Measurements from ENCODE around the gene EPC2. TPM values are rescaled to one million over a fixed set of nuclear protein-coding genes. Genes with fewer than 3 reads are reported as not detected.

EPC2 gene
- total RNA-seq, 1 donor from 2014 or later, result 39.3 TPM

- Mint-ChIP-seq H3K27me3 (ENCODE audit: insufficient read depth, low read depth) (no peaks in the 10 kb centered on the region), H3K9me3 (peaks cover 54% of the 10 kb centered on the region), H3K4me1 (no peaks in the 10 kb centered on the region), H3K36me3 (peaks cover 53% of the 10 kb centered on the region), H3K27ac (no peak overlapping the region), H3K4me3 (no peak overlapping the region)
- Histone ChIP-seq H3K9me3 (ENCODE audit: low read depth) (no peaks in the 10 kb centered on the region), H2AFZ (replicated peaks) (no peak overlapping the region), H3F3A (ENCODE audit: low read depth) (peaks cover 5% of the 10 kb centered on the region), H3K4me2 (no peak overlapping the region), H3K4me3 (no peak overlapping the region), H3K9ac (no peak overlapping the region), H3K4me1 (peaks cover 21% of the 10 kb centered on the region), H3K27ac (no peak overlapping the region), H3K27me3 (no peaks in the 10 kb centered on the region), H3K36me3 (peaks cover 6% of the 10 kb centered on the region), H4K20me1 (ENCODE audit: low read depth) (peaks cover 17% of the 10 kb centered on the region), H3K79me2 (ENCODE audit: low read depth) (peaks cover 100% of the 10 kb centered on the region)
- TF ChIP-seq, protein P1, sequence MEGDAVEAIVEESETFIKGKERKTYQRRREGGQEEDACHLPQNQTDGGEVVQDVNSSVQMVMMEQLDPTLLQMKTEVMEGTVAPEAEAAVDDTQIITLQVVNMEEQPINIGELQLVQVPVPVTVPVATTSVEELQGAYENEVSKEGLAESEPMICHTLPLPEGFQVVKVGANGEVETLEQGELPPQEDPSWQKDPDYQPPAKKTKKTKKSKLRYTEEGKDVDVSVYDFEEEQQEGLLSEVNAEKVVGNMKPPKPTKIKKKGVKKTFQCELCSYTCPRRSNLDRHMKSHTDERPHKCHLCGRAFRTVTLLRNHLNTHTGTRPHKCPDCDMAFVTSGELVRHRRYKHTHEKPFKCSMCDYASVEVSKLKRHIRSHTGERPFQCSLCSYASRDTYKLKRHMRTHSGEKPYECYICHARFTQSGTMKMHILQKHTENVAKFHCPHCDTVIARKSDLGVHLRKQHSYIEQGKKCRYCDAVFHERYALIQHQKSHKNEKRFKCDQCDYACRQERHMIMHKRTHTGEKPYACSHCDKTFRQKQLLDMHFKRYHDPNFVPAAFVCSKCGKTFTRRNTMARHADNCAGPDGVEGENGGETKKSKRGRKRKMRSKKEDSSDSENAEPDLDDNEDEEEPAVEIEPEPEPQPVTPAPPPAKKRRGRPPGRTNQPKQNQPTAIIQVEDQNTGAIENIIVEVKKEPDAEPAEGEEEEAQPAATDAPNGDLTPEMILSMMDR (IDR thresholded peaks at IDR 0.05), result no peak
- TF ChIP-seq EZH2phosphoT487 (IDR thresholded peaks at IDR 0.05), result no peak
- TF ChIP-seq EZH2 (IDR thresholded peaks at IDR 0.05), result no peak
- DNase-seq (ENCODE audit: low spot score), result no peak
Observed at GRCh38 chr2:148719195-148719749, 74.7 kb downstream of the EPC2 start.

DNA sequence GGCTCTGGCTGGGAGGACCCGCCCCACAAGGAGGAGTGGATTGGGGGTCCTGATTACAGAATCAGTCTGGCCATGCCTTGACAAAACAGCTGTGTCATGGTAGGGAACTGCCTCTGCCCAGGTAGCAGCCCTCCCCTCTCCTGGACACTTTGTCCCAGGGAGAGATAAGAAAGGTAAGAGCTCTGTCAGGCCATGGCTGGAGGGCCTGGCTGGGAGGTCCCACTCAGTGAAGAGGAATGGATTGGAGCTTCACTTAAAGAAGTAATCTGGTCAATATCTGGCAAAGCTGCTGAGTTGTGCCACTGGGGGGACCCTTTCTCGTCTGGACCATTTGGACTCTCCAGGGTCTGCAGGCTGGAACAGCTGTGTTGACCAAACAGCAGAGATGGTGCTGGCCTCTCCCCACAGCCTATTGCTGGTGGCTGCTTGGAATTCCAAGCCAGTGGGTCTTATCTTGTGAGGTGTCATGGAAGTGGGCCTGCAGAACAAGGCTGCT is 75.4 kb downstream of the EPC2 start:
- no peak overlapping the region for H3K9ac ChIP-seq
- H3K36me3 ChIP-seq, result peaks cover 6% of the 10 kb centered on the region
- TF ChIP-seq, protein P1 (IDR thresholded peaks at IDR 0.05), result no peak
- TF ChIP-seq EZH2 (IDR thresholded peaks at IDR 0.05) (no peak), EZH2phosphoT487 (IDR thresholded peaks at IDR 0.05) (no peak)
- peaks cover 100% of the 10 kb centered on the region for H3K79me2 ChIP-seq (ENCODE audit: low read depth)
- no peak overlapping the region for H2AFZ ChIP-seq (replicated peaks)
- H3K27ac ChIP-seq, result no peak overlapping the region
- peaks cover 5% of the 10 kb centered on the region for H3F3A ChIP-seq (ENCODE audit: low read depth)
- peaks cover 17% of the 10 kb centered on the region for H4K20me1 ChIP-seq (ENCODE audit: low read depth)
- H3K9me3 Mint-ChIP-seq, result peaks cover 50% of the 10 kb centered on the region
- H3K4me3 ChIP-seq, result no peak overlapping the region
- H3K36me3 Mint-ChIP-seq, result peaks cover 55% of the 10 kb centered on the region
- H3K4me3 Mint-ChIP-seq, result no peak overlapping the region
- H3K27ac Mint-ChIP-seq, result no peak overlapping the region
- no peaks in the 10 kb centered on the region for H3K9me3 ChIP-seq (ENCODE audit: low read depth)
- no peaks in the 10 kb centered on the region for H3K27me3 Mint-ChIP-seq (ENCODE audit: insufficient read depth, low read depth)
- H3K4me2 ChIP-seq, result no peak overlapping the region
- peaks cover 21% of the 10 kb centered on the region for H3K4me1 ChIP-seq
- H3K4me1 Mint-ChIP-seq, result no peaks in the 10 kb centered on the region
- no peaks in the 10 kb centered on the region for H3K27me3 ChIP-seq
- DNase-seq (ENCODE audit: low spot score), result no peak

- Histone ChIP-seq H3K79me2 (ENCODE audit: low read depth) (peaks cover 100% of the 10 kb centered on the region), H3F3A (ENCODE audit: low read depth) (peaks cover 5% of the 10 kb centered on the region), H3K36me3 (peaks cover 6% of the 10 kb centered on the region), H3K9ac (no peak overlapping the region), H3K27me3 (no peaks in the 10 kb centered on the region), H3K4me1 (peaks cover 21% of the 10 kb centered on the region), H3K4me2 (no peak overlapping the region), H3K27ac (no peak overlapping the region), H2AFZ (replicated peaks) (no peak overlapping the region), H3K9me3 (ENCODE audit: low read depth) (no peaks in the 10 kb centered on the region), H4K20me1 (ENCODE audit: low read depth) (peaks cover 17% of the 10 kb centered on the region), H3K4me3 (no peak overlapping the region)
- no peak overlapping the region for H3K27ac Mint-ChIP-seq
- H3K9me3 Mint-ChIP-seq, result peaks cover 46% of the 10 kb centered on the region
- DNase-seq (ENCODE audit: low spot score), result no peak
- H3K4me1 Mint-ChIP-seq, result no peaks in the 10 kb centered on the region
- peaks cover 51% of the 10 kb centered on the region for H3K36me3 Mint-ChIP-seq
- H3K27me3 Mint-ChIP-seq (ENCODE audit: insufficient read depth, low read depth), result no peaks in the 10 kb centered on the region
- H3K4me3 Mint-ChIP-seq, result no peak overlapping the region
- no peak for TF ChIP-seq EZH2phosphoT487 (IDR thresholded peaks at IDR 0.05)
- TF ChIP-seq, protein P1 (IDR thresholded peaks at IDR 0.05), result no peak
- TF ChIP-seq EZH2 (IDR thresholded peaks at IDR 0.05), result no peak
Observed at GRCh38 chr2:148720501-148721001, 76.0 kb downstream of the EPC2 start.
